A549 (cell line): ENCODE data around the gene AMPH.

Experiments
- ATOH8 ChIP-seq: fragments of 250-450 bp; sonication (Bioruptor Pico); IDR thresholded peaks from 2 replicates; pipeline ENCODE4 v1.5.0; 2020; ENCODE audit warnings: low read depth, mild to moderate bottlenecking, moderate library complexity
- CEBPB ChIP-seq, 2 experiments: fragments of >200 bp in 1 of 2; sonication (Bioruptor Twin) in 1 of 2; formaldehyde crosslinking in 1 of 2; IDR thresholded peaks; 2 replicates each; pipeline ENCODE4 v1.6.1; 2012 to 2016
- CHD4 ChIP-seq: fragments of 200-600 bp; sonication (generic); IDR thresholded peaks from 2 replicates; pipeline ENCODE4 v1.6.1; 2016; ENCODE audit warnings: antibody characterized with exemption, mild to moderate bottlenecking, borderline replicate concordance
- CTCF ChIP-seq: fragments of >200 bp; sonication (Bioruptor Twin); formaldehyde crosslinking; IDR thresholded peaks from 3 replicates; pipeline ENCODE4 v1.5.1; 2016
- EP300 ChIP-seq, 2 experiments: fragments of >200 bp; sonication (Bioruptor Twin); formaldehyde crosslinking; IDR thresholded peaks; 2 replicates in 1 of 2; 3 replicates in 1 of 2; pipeline ENCODE4 v1.6.1; 2016 to 2017
- ESRRA ChIP-seq: fragments of 150-350 bp; IDR thresholded peaks from 2 replicates; pipeline ENCODE4 v1.6.1; 2014; ENCODE audit warnings: mild to moderate bottlenecking, low read length, borderline replicate concordance
- FOSL2 ChIP-seq, 2 experiments: fragments of 450-650 bp in 1 of 2; fragments of >200 bp in 1 of 2; sonication (Bioruptor Twin) in 1 of 2; formaldehyde crosslinking; IDR thresholded peaks; 2 replicates each; pipeline versions ENCODE4 v1.5.0 to v1.6.1; 2016 to 2020; ENCODE audit warnings: mild to moderate bottlenecking in 1 of 2, moderate library complexity in 1 of 2
- HDAC2 ChIP-seq: fragments of 200-600 bp; sonication (generic); IDR thresholded peaks from 2 replicates; pipeline ENCODE4 v1.6.1; 2016
- HMGXB4 ChIP-seq: fragments of 250-450 bp; sonication (Bioruptor Pico); IDR thresholded peaks from 2 replicates; pipeline ENCODE4 v1.5.0; 2021; ENCODE audit warnings: mild to moderate bottlenecking, moderate library complexity, borderline replicate concordance
- KDM5A ChIP-seq: fragments of 200-600 bp; sonication (generic); IDR thresholded peaks from 2 replicates; pipeline ENCODE4 v1.6.1; 2016; ENCODE audit warnings: antibody characterized with exemption, mild to moderate bottlenecking
- POLR2A ChIP-seq: IDR thresholded peaks from 2 replicates; pipeline ENCODE4 v1.6.1; 2012; ENCODE audit warnings: mild to moderate bottlenecking, low read length
- RARB ChIP-seq: fragments of 250-450 bp; sonication (Bioruptor Pico); IDR thresholded peaks from 2 replicates; pipeline ENCODE4 v1.8.0; 2021; ENCODE audit warnings: mild to moderate bottlenecking, moderate library complexity
- SREBF2 ChIP-seq: fragments of 450-650 bp; IDR thresholded peaks from 2 replicates; pipeline ENCODE4 v1.6.1; 2014; ENCODE audit warnings: mild to moderate bottlenecking, moderate library complexity
- TF ChIP-seq, protein P1 (sequence below): fragments of 200-600 bp; sonication (generic); IDR thresholded peaks from 2 replicates; pipeline ENCODE4 v1.6.1; 2016; ENCODE audit warnings: antibody characterized with exemption, mild to moderate bottlenecking, moderate library complexity

DNA sequence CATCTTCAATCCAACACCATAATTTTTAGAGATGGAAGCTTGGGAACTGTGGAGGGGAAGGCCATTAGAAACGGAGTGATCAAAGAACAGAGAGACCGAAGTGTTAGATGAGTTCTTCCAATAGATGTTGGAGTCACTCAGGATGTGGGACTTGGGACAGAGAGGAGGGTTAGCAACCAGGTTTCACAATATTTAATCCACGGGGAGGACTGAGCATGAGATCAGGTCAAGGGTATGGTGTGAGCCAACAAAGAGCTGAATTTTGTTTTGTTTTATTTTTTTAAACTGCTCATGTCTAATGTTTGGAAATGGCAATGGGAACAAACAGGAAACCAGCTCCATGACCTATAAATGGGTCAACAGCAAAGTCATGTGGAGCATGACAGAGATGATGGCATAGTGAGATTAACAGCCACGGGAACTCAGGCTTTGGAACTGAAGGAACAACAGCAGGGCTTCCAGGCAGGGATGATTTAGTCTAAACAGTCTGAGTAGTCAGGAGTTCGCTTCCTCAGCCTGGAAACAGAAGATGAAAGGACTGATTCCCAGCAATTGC, 38.9 kb upstream of the AMPH start:
- TF ChIP-seq CTCF (no peak), EP300 (IDR thresholded peaks at IDR 0.05) (no peak), KDM5A (no peak), SREBF2 (no peak), POLR2A (no peak), FOSL2 (IDR thresholded peaks at IDR 0.05) (no peak), FOSL2 (CRISPR knock-in tag; IDR thresholded peaks at IDR 0.05) (no peak), CEBPB (IDR thresholded peaks at IDR 0.05) (no peak), HMGXB4 (CRISPR knock-in tag) (no peak), RARB (CRISPR knock-in tag) (no peak), CHD4 (no peak), HDAC2 (no peak), ATOH8 (CRISPR knock-in tag) (no peak), ESRRA (no peak)
- TF ChIP-seq, protein P1, sequence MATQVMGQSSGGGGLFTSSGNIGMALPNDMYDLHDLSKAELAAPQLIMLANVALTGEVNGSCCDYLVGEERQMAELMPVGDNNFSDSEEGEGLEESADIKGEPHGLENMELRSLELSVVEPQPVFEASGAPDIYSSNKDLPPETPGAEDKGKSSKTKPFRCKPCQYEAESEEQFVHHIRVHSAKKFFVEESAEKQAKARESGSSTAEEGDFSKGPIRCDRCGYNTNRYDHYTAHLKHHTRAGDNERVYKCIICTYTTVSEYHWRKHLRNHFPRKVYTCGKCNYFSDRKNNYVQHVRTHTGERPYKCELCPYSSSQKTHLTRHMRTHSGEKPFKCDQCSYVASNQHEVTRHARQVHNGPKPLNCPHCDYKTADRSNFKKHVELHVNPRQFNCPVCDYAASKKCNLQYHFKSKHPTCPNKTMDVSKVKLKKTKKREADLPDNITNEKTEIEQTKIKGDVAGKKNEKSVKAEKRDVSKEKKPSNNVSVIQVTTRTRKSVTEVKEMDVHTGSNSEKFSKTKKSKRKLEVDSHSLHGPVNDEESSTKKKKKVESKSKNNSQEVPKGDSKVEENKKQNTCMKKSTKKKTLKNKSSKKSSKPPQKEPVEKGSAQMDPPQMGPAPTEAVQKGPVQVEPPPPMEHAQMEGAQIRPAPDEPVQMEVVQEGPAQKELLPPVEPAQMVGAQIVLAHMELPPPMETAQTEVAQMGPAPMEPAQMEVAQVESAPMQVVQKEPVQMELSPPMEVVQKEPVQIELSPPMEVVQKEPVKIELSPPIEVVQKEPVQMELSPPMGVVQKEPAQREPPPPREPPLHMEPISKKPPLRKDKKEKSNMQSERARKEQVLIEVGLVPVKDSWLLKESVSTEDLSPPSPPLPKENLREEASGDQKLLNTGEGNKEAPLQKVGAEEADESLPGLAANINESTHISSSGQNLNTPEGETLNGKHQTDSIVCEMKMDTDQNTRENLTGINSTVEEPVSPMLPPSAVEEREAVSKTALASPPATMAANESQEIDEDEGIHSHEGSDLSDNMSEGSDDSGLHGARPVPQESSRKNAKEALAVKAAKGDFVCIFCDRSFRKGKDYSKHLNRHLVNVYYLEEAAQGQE = no peak
